GM19324 (cell line): ENCODE measurements around the gene SAE1.

Source experiments
- ATAC-seq: cut with Tn5 transposase; IDR thresholded peaks from one replicate; pipeline ENCODE4 v1.9.1; 2021; ENCODE audit warnings: mild to moderate bottlenecking, moderate library complexity; ENCODE audit not compliant: unreplicated experiment, low FRiP score

Gene SAE1

GRCh38 chr19:47203254-47203653 is 72.6 kb downstream of the SAE1 start:
- ATAC-seq, result no peak

- no peak for ATAC-seq
Measured at GRCh38 chr19:47209319-47210179, 78.9 kb downstream of the SAE1 start.

- ATAC-seq, result no peak
Measured at GRCh38 chr19:47210180-47210490, 79.5 kb downstream of the SAE1 start.

GRCh38 chr19:47210689-47211316 is 80.2 kb downstream of the SAE1 start:
- no peak for ATAC-seq

- no peak for ATAC-seq
Measured at GRCh38 chr19:47215581-47215980, 84.9 kb downstream of the SAE1 start.

- ATAC-seq, result no peak
Measured at GRCh38 chr19:47221080-47221841, 90.6 kb downstream of the SAE1 start.

- ATAC-seq, result no peak
Measured at GRCh38 chr19:47221890-47222289, 91.3 kb downstream of the SAE1 start.

GRCh38 chr19:47225746-47226425 is 95.3 kb downstream of the SAE1 start:
- peak; percentile 51 for ATAC-seq

GRCh38 chr19:47226426-47227351 is 96.1 kb downstream of the SAE1 start:
- ATAC-seq, result no peak

- no peak for ATAC-seq
Measured at GRCh38 chr19:47227352-47228167, 96.9 kb downstream of the SAE1 start.

- no peak for ATAC-seq
Measured at GRCh38 chr19:47228168-47228936, 97.7 kb downstream of the SAE1 start.

- no peak for ATAC-seq
Measured at GRCh38 chr19:47228937-47229675, 98.5 kb downstream of the SAE1 start.

GRCh38 chr19:47229676-47230053 is 99.0 kb downstream of the SAE1 start:
- no peak for ATAC-seq

- peak; percentile 16 for ATAC-seq
Measured at GRCh38 chr19:47230054-47230920, 99.7 kb downstream of the SAE1 start.

- ATAC-seq, result no peak
Measured at GRCh38 chr19:47230921-47231214, 100.2 kb downstream of the SAE1 start, which contains the start of gene BBC3. Gene BBC3 (minus strand): TSS chr19:47231199. CDS start chr19:47228431, 2,768 bp downstream.

GRCh38 chr19:47231215-47232054 is 100.8 kb downstream of the SAE1 start:
- ATAC-seq, result peak; percentile 47
